HL-60 (cell line): Measurements from ENCODE around the gene WWOX.

Experiments
- POLR2AphosphoS5 ChIP-seq: IDR thresholded peaks from 2 replicates; pipeline ENCODE4 v1.6.1; 2012; ENCODE audit warnings: low read depth
- TF ChIP-seq, protein P1 (sequence below): IDR thresholded peaks from 2 replicates; pipeline ENCODE4 v1.6.1; 2012; ENCODE audit warnings: low read depth; ENCODE audit not compliant: insufficient replicate concordance

- TF ChIP-seq, protein P1, sequence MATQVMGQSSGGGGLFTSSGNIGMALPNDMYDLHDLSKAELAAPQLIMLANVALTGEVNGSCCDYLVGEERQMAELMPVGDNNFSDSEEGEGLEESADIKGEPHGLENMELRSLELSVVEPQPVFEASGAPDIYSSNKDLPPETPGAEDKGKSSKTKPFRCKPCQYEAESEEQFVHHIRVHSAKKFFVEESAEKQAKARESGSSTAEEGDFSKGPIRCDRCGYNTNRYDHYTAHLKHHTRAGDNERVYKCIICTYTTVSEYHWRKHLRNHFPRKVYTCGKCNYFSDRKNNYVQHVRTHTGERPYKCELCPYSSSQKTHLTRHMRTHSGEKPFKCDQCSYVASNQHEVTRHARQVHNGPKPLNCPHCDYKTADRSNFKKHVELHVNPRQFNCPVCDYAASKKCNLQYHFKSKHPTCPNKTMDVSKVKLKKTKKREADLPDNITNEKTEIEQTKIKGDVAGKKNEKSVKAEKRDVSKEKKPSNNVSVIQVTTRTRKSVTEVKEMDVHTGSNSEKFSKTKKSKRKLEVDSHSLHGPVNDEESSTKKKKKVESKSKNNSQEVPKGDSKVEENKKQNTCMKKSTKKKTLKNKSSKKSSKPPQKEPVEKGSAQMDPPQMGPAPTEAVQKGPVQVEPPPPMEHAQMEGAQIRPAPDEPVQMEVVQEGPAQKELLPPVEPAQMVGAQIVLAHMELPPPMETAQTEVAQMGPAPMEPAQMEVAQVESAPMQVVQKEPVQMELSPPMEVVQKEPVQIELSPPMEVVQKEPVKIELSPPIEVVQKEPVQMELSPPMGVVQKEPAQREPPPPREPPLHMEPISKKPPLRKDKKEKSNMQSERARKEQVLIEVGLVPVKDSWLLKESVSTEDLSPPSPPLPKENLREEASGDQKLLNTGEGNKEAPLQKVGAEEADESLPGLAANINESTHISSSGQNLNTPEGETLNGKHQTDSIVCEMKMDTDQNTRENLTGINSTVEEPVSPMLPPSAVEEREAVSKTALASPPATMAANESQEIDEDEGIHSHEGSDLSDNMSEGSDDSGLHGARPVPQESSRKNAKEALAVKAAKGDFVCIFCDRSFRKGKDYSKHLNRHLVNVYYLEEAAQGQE = no peak
- no peak for TF ChIP-seq POLR2AphosphoS5
Measured at GRCh38 chr16:78237841-78238240, 138.4 kb downstream of the WWOX start.
